K562 (cell line): ENCODE data around the gene CCDC87.

Experiments
- BHLHE40 ChIP-seq: IDR thresholded peaks from 2 replicates; pipeline ENCODE4 v1.6.1; 2011; ENCODE audit warnings: low read length, improper control_type of control experiment
- BRCA1 ChIP-seq, 2 experiments: fragments of 450-650 bp in 1 of 2; sonication (generic) in 1 of 2; formaldehyde crosslinking in 1 of 2; IDR thresholded peaks; 2 replicates each; pipeline versions ENCODE4 v1.5.0 to v1.6.1; 2017 to 2020; ENCODE audit warnings: mild to moderate bottlenecking in 1 of 2, missing genetic modification reagents in 1 of 2
- CXXC5 ChIP-seq: fragments of 250-450 bp; sonication (Bioruptor Pico); IDR thresholded peaks from 2 replicates; pipeline ENCODE4 v1.8.0; 2022; ENCODE audit warnings: inconsistent platforms, mild to moderate bottlenecking, moderate library complexity
- FOXM1 ChIP-seq, 2 experiments: fragments of 450-650 bp in 1 of 2; sonication (generic) in 1 of 2; formaldehyde crosslinking in 1 of 2; IDR thresholded peaks; 2 replicates each; pipeline versions ENCODE4 v1.6.1 to v1.9.0; 2017 to 2022; ENCODE audit warnings: low read depth in 2 of 2, mild to moderate bottlenecking in 2 of 2, missing genetic modification reagents in 1 of 2, moderate library complexity in 1 of 2
- KHSRP ChIP-seq: fragments of 450-650 bp; IDR thresholded peaks from 2 replicates; pipeline ENCODE4 v1.6.1; 2017

DNA sequence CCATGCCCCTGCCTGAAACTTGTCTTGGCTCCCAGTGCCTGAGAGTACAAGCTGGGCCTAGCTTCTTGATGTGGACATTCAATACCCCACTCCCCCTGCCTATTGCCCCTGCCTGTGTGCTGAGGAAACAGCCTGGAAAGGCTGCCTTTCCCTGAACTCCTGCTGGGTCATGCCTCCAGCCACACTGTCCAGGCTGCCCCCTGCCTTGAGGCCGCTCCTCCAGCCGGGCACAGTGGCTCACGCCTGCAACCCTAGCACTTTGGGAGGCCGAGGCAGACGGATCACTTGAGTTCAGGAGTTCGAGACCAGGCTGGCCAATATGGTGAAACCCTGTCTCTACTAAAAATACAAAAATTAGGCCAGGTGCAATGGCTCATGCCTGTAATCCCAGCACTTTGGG lies 10.2 kb upstream of the CCDC87 start:
- TF ChIP-seq BHLHE40 (no peak), BRCA1 (IDR thresholded peaks at IDR 0.05) (no peak), BRCA1 (CRISPR knock-in tag; IDR thresholded peaks at IDR 0.05) (no peak), FOXM1 (IDR thresholded peaks at IDR 0.05; ENCODE audit: low read depth) (no peak), FOXM1 (CRISPR knock-in tag; IDR thresholded peaks at IDR 0.05; ENCODE audit: low read depth) (no peak), CXXC5 (CRISPR knock-in tag) (no peak), KHSRP (no peak)
